Stimulated activated naive CD8-positive, alpha-beta T cell treated with anti-CD3 and anti-CD28 coated beads, Interleukin-15, amount 100 ng/mL, for 72 hours (primary cell): ENCODE data around the gene HLA-A.
A peak's percentile ranks its signal among the peaks of the same experiment; 100 is the strongest.
"Not testable (repeated sequence)": the region's sequence is repeated elsewhere in the genome, so short reads cannot be mapped to it uniquely, and the experiment has no call there.

Experiments used
- ATAC-seq: fragments of 150-1000 bp; cut with Tn5 transposase; 2 replicates; pipeline ENCODE4 v1.10.0; 2021; ENCODE audit warnings: mild to moderate bottlenecking, moderate library complexity
- DNase-seq, 2 donors: peaks; one replicate each; pipeline ENCODE4 v3.0.0; 2021 to 2022
- H3K27ac Mint-ChIP-seq, 2 donors: one replicate each; pipeline ENCODE4 v1.8.0; 2022; ENCODE audit warnings: mild to moderate bottlenecking in 2 of 2, mixed read lengths in 2 of 2, moderate library complexity in 2 of 2
- H3K27me3 Mint-ChIP-seq: one replicate; pipeline ENCODE4 v1.8.0; 2022; ENCODE audit warnings: mixed read lengths
- H3K4me1 Mint-ChIP-seq: one replicate; pipeline ENCODE4 v1.8.0; 2022; ENCODE audit warnings: mild to moderate bottlenecking, mixed read lengths
- H3K4me3 Mint-ChIP-seq, 2 donors: one replicate each; pipeline ENCODE4 v1.8.0; 2022; ENCODE audit warnings: mild to moderate bottlenecking in 2 of 2, mixed read lengths in 2 of 2, moderate library complexity in 1 of 2
- H3K9me3 Mint-ChIP-seq, 2 donors: one replicate each; pipeline ENCODE4 v1.8.0; 2022; ENCODE audit warnings: mixed read lengths in 2 of 2

Gene HLA-A

DNA sequence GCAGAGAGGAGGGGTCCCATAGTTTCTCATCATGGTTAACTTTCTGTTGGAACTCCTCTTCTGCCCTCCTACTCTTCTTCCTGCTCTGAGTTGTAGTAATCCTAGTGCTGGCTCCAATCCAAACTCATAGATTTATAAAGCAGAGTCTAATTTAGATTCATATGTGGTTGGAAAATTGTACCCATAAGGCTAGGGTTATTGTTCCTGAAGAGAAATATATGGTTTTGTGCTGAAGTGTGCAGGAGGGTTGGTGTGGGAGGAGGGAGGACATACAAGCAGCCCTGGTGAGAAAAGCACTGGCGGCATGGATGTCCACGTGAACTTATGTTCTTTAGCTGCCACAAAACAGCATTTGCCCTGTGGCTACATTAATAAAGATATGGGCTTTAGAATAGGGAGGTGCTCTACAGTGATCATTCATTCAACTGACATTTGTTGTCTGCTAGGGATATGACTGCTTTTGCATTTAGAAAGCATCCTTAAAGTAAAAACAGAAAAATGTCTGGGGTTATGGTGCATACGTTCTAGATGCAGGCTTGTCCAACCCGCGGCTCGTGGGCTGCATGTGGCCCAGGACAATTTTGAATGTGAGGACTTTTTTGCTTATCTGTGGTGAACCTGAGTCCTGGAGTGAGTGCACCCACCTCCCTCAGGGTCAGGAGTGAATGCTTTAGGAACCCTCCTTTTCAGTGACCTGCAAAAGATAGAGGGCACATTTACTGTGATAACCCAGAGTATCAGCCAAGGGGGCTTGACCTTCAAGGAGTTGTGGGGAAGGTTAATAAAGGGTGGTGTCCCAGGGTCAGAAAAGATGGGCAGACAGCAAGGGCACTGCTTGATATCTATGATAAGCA, 4.1 kb downstream of the HLA-A start:
- Mint-ChIP-seq H3K4me1 (peaks cover 59% of the 10 kb centered on the region), H3K27ac (peak overlapping the region; percentile 48 to 100), H3K4me3 (peak overlapping the region; percentile 92 to 96), H3K9me3 (no peaks in the 10 kb centered on the region), H3K27me3 (no peaks in the 10 kb centered on the region)
- ATAC-seq (no peak), DNase-seq (no peak)

- peaks cover 50% of the 10 kb centered on the region for H3K4me1 Mint-ChIP-seq
- H3K4me3 Mint-ChIP-seq, result peak overlapping the region in 1 of 2 donors; percentile 92
- no peak for DNase-seq
- H3K9me3 Mint-ChIP-seq, result no peaks in the 10 kb centered on the region
- ATAC-seq, result no peak
- no peaks in the 10 kb centered on the region for H3K27me3 Mint-ChIP-seq
- H3K27ac Mint-ChIP-seq, result peak overlapping the region in 1 of 2 donors; percentile 5
Measured at GRCh38 chr6:29947077-29947980, 5.0 kb downstream of the HLA-A start.

DNA sequence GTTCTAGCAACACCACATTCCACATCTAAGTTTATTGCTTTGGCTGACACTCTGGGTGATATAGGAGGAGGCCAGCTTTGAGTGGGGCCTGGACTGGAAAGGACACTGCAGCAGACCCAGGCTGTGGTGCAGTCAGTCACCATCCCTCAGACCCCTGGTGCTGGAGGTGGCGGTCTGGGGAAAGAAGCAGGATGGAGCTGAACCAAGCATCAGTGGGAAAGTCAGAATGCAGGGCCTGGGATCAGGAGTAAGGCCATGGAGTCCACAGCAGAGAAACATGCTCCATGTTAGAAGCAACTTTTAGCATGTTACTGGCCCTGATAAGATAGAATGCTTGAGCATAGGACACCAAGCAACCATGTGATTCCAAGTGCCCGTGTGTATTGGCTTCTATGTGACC, 5.9 kb downstream of the HLA-A start:
- Mint-ChIP-seq H3K4me3 (no peak overlapping the region), H3K27me3 (no peaks in the 10 kb centered on the region), H3K4me1 (peaks cover 47% of the 10 kb centered on the region), H3K27ac (peak overlapping the region in 1 of 2 donors; percentile 92), H3K9me3 (no peaks in the 10 kb centered on the region)
- ATAC-seq, result peak; percentile 24
- DNase-seq, result no peak

- Mint-ChIP-seq H3K4me3 (no peak overlapping the region), H3K4me1 (peaks cover 36% of the 10 kb centered on the region), H3K9me3 (no peaks in the 10 kb centered on the region), H3K27ac (no peak overlapping the region), H3K27me3 (no peaks in the 10 kb centered on the region)
- ATAC-seq (no peak), DNase-seq (no peak)
Measured at GRCh38 chr6:29949934-29950333, 7.6 kb downstream of the HLA-A start.

- Mint-ChIP-seq H3K4me1 (peaks cover 16% of the 10 kb centered on the region), H3K9me3 (no peaks in the 10 kb centered on the region), H3K27me3 (no peaks in the 10 kb centered on the region), H3K4me3 (no peak overlapping the region), H3K27ac (no peak overlapping the region)
- no peak for ATAC-seq
- DNase-seq, result no peak
Measured at GRCh38 chr6:29951882-29952281, 9.6 kb downstream of the HLA-A start.

DNA sequence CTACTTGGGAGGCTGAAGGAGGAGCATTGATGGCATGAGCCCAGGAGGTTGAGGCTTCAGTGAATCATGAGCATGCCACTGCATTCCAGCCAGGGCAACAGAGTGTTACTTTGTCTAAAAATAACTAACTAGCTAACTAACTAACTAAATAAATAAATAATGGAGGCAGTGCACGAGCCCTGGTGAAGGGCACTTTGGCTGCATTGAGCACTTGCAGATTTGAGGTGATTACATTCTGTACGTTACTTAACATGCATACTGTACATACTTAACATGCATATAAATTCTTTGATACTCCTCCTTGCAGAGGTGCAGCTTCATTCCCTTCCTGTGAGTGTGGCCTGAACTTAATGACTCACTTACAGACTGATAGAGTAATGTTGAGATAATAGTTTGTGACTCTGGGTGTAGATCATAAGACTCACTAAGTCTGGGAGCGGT, 10.7 kb downstream of the HLA-A start:
- no peaks in the 10 kb centered on the region for H3K9me3 Mint-ChIP-seq
- H3K27ac Mint-ChIP-seq, result no peak overlapping the region
- H3K27me3 Mint-ChIP-seq, result no peaks in the 10 kb centered on the region
- ATAC-seq (peak; percentile 44), DNase-seq (no peak)
- peaks cover 8% of the 10 kb centered on the region for H3K4me1 Mint-ChIP-seq
- no peak overlapping the region for H3K4me3 Mint-ChIP-seq

- H3K27ac Mint-ChIP-seq, result no peak overlapping the region
- DNase-seq, result no peak
- H3K27me3 Mint-ChIP-seq, result no peaks in the 10 kb centered on the region
- no peaks in the 10 kb centered on the region for H3K9me3 Mint-ChIP-seq
- no peak overlapping the region for H3K4me3 Mint-ChIP-seq
- ATAC-seq, result no peak
- peaks cover 10% of the 10 kb centered on the region for H3K4me1 Mint-ChIP-seq
Measured at GRCh38 chr6:29953686-29954085, 11.4 kb downstream of the HLA-A start.

- no peak for ATAC-seq
- H3K4me3 Mint-ChIP-seq, result no peak overlapping the region
- peaks cover 15% of the 10 kb centered on the region for H3K4me1 Mint-ChIP-seq
- no peaks in the 10 kb centered on the region for H3K9me3 Mint-ChIP-seq
- no peak overlapping the region for H3K27ac Mint-ChIP-seq
- H3K27me3 Mint-ChIP-seq, result no peaks in the 10 kb centered on the region
- DNase-seq, result no peak
Measured at GRCh38 chr6:29954272-29954671, 11.9 kb downstream of the HLA-A start.

GRCh38 chr6:29955783-29956182, 13.5 kb downstream of the HLA-A start:
- Mint-ChIP-seq H3K27ac (no peak overlapping the region), H3K4me3 (no peak overlapping the region), H3K27me3 (no peaks in the 10 kb centered on the region), H3K4me1 (peaks cover 26% of the 10 kb centered on the region), H3K9me3 (no peaks in the 10 kb centered on the region)
- DNase-seq (no peak), ATAC-seq (no peak)

- DNase-seq, result no peak
- Mint-ChIP-seq H3K27ac (no peak overlapping the region), H3K27me3 (no peaks in the 10 kb centered on the region), H3K9me3 (no peaks in the 10 kb centered on the region), H3K4me3 (no peak overlapping the region), H3K4me1 (peaks cover 26% of the 10 kb centered on the region)
- no peak for ATAC-seq
Measured at GRCh38 chr6:29956518-29956917, 14.2 kb downstream of the HLA-A start.

DNA sequence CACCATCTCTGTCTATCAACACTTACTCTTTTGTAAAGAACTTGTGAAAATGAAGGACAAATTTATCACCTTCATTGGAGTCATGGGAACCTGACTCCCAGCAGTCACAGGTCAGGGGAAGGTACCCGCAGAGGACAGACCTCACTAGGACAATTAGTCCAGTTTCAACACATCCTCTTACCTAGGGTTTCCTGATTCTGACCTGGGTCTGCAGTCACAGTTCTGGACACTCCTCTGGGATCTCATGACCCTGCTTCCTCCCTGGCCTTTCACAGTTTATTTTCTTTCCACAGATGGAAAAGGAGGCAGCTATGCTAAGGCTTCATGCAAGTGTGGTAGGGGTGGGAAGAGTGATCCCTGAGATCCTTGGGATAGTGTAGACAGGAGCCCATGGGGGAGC, 15.7 kb downstream of the HLA-A start:
- ATAC-seq (no peak), DNase-seq (no peak)
- Mint-ChIP-seq H3K4me3 (no peak overlapping the region), H3K27me3 (no peaks in the 10 kb centered on the region), H3K27ac (peak overlapping the region in 1 of 2 donors; percentile 2), H3K9me3 (no peaks in the 10 kb centered on the region), H3K4me1 (peaks cover 37% of the 10 kb centered on the region)

- no peak overlapping the region for H3K27ac Mint-ChIP-seq
- no peak for ATAC-seq
Measured at GRCh38 chr6:29958921-29959320, 16.6 kb downstream of the HLA-A start.

GRCh38 chr6:29959467-29959866, 17.1 kb downstream of the HLA-A start:
- ATAC-seq (no peak), DNase-seq (no peak)
- no peaks in the 10 kb centered on the region for H3K27me3 Mint-ChIP-seq
- peaks cover 50% of the 10 kb centered on the region for H3K4me1 Mint-ChIP-seq
- H3K9me3 Mint-ChIP-seq, result no peaks in the 10 kb centered on the region
- no peak overlapping the region for H3K4me3 Mint-ChIP-seq
- H3K27ac Mint-ChIP-seq, result no peak overlapping the region

More at GRCh38 chr6:29958921-29959320, 16.6 kb downstream of the HLA-A start:
- Mint-ChIP-seq H3K4me3 (no peak overlapping the region), H3K27me3 (no peaks in the 10 kb centered on the region), H3K4me1 (peaks cover 45% of the 10 kb centered on the region), H3K9me3 (no peaks in the 10 kb centered on the region)
- DNase-seq, result no peak

GRCh38 chr6:29961966-29962365, 19.6 kb downstream of the HLA-A start:
- peaks cover 64% of the 10 kb centered on the region for H3K4me1 Mint-ChIP-seq
- no peaks in the 10 kb centered on the region for H3K9me3 Mint-ChIP-seq
- DNase-seq, result no peak
- no peaks in the 10 kb centered on the region for H3K27me3 Mint-ChIP-seq
- H3K4me3 Mint-ChIP-seq, result no peak overlapping the region
- ATAC-seq, result no peak
- no peak overlapping the region for H3K27ac Mint-ChIP-seq

DNA sequence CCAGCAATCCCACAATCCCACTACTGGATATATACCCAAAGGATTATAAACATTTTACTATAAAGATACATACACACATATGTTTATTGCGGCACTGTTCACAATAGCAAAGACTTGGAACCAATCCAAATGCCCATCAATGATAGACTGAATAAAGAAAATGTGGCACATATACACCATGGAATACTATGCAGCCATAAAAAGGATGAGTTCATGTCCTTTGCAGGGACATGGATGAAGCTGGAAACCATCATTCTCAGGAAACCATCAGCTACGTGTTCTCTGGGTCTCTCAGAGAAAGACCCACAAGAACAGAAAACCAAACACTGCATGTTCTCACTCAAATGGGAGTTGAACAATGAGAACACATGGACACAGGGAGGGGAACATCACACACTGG, 21.4 kb downstream of the HLA-A start:
- peaks cover 62% of the 10 kb centered on the region for H3K4me1 Mint-ChIP-seq
- H3K27ac Mint-ChIP-seq, result peak overlapping the region in 1 of 2 donors; percentile 98

DNA sequence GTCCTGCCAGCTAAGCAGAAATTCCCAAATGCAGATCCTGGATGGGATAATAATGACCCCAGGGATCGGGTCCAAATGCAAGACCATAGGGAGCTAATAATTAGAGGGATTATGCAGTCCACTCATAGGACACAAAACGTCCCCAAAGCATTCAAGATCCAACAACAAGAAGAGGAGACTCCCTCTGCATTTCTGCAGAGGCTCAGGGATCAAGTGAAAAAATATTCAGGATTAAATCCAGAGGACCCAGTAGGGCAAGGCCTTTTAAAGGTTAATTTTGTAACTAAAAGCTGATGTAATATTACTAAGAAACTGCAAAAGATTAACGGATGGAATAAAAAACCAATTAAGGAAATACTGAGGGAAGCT, 22.2 kb downstream of the HLA-A start:
- DNase-seq, result no peak
- H3K27me3 Mint-ChIP-seq, result no peaks in the 10 kb centered on the region
- H3K4me3 Mint-ChIP-seq, result peak overlapping the region; percentile 86 to 98
- H3K4me1 Mint-ChIP-seq, result peaks cover 54% of the 10 kb centered on the region
- ATAC-seq, result no peak
- H3K9me3 Mint-ChIP-seq, result no peaks in the 10 kb centered on the region
- peak overlapping the region; percentile 94 to 98 for H3K27ac Mint-ChIP-seq

More for the DNA sequence above, 21.4 kb downstream of the HLA-A start:
- DNase-seq, H3K4me3 Mint-ChIP-seq, H3K9me3 Mint-ChIP-seq, ATAC-seq, H3K27me3 Mint-ChIP-seq: not testable (repeated sequence)
